ENCODE data around the gene CTSO.

Gene CTSO

DNA sequence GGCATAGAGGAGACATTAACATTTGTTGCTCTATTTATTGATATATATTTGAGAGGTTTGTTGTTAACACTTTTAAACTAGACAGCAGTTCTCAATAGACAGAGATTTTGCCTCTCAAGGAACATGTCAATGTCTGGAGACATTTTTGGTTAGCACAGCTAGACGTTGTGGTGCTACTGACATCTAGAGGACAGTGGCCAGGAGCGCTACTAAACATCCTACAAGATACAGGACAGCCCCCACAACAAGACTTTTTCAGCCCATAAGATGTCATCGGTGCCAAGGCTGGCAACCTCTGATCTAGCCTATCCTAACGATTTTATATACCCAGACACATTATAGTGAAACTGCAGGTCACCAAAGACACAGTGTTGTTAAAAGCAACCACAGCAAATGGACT lies 18.4 kb upstream of the CTSO start:
- Histone ChIP-seq H3K36me3 (ENCODE audit: control insufficient read depth, insufficient read depth, low read length) (no peaks in the 10 kb centered on the region), H3K4me1 (ENCODE audit: control insufficient read depth, insufficient read depth, low read length) (no peaks in the 10 kb centered on the region), H3K9me3 (ENCODE audit: control insufficient read depth, insufficient read depth, low read length) (no peaks in the 10 kb centered on the region), H3K27me3 (ENCODE audit: control insufficient read depth, insufficient read depth, low read length) (no peaks in the 10 kb centered on the region), H3K9ac (ENCODE audit: low read depth, low read length) (no peak overlapping the region), H3K4me3 (ENCODE audit: low read depth, low read length) (no peak overlapping the region)

DNA sequence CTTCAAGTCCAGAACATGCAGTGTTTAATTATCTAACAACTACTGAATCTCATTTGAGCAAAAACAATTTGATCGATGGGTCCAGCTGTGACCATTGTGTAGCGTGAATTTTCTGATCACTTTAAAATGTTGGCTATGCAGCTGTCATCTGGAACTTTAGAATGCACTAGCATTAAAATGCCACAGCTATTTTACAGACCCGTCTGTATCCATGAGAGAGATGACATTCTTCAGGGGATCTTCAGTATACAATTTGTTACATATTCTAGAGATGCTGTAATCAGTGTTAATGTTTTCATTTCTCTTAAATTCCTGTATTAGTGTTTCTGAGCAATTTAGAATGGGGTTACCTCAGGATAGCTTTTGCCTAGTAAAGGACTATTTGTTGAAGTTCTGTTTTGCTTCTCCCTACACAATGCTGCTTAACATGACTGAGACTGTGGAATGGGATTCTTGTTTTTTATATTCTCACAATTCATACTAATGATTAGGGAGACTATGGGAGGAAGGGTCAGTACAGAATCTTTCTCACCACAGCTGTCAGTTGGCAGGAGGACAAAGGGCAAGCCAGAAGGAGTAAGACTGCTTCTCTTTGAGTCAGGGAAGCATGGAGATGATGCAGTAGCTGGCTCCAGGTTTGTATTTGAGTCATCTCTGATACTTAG lies 13.2 kb upstream of the CTSO start:
- Histone ChIP-seq H3K9me3 (ENCODE audit: control insufficient read depth, insufficient read depth, low read length) (no peaks in the 10 kb centered on the region), H3K4me1 (ENCODE audit: control insufficient read depth, insufficient read depth, low read length) (no peaks in the 10 kb centered on the region), H3K9ac (ENCODE audit: low read depth, low read length) (no peak overlapping the region), H3K27me3 (ENCODE audit: control insufficient read depth, insufficient read depth, low read length) (no peaks in the 10 kb centered on the region), H3K4me3 (ENCODE audit: low read depth, low read length) (no peak overlapping the region), H3K36me3 (ENCODE audit: control insufficient read depth, insufficient read depth, low read length) (no peaks in the 10 kb centered on the region)

DNA sequence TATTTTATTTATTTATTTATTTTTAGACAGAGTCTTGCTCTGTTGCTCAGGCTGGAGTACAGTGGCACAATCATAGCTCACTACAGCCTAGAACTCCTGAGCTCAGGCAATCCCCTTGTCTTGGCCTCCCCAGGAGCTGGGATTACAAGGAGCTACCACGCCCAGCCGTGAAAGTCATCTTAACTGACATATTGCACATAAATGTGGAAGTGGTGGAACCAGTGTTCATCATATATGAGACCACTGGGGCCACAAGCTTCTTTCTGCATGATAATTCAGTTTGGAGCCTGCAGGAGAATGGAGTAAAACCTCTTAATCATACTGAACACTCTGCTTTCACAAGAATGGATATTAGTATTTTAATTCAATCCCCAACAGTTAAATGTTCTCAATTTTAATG lies 12.5 kb upstream of the CTSO start:
- Histone ChIP-seq H3K27me3 (ENCODE audit: control insufficient read depth, insufficient read depth, low read length) (no peaks in the 10 kb centered on the region), H3K4me1 (ENCODE audit: control insufficient read depth, insufficient read depth, low read length) (no peaks in the 10 kb centered on the region), H3K9me3 (ENCODE audit: control insufficient read depth, insufficient read depth, low read length) (no peaks in the 10 kb centered on the region), H3K9ac (ENCODE audit: low read depth, low read length) (no peak overlapping the region), H3K36me3 (ENCODE audit: control insufficient read depth, insufficient read depth, low read length) (no peaks in the 10 kb centered on the region), H3K4me3 (ENCODE audit: low read depth, low read length) (no peak overlapping the region)

DNA sequence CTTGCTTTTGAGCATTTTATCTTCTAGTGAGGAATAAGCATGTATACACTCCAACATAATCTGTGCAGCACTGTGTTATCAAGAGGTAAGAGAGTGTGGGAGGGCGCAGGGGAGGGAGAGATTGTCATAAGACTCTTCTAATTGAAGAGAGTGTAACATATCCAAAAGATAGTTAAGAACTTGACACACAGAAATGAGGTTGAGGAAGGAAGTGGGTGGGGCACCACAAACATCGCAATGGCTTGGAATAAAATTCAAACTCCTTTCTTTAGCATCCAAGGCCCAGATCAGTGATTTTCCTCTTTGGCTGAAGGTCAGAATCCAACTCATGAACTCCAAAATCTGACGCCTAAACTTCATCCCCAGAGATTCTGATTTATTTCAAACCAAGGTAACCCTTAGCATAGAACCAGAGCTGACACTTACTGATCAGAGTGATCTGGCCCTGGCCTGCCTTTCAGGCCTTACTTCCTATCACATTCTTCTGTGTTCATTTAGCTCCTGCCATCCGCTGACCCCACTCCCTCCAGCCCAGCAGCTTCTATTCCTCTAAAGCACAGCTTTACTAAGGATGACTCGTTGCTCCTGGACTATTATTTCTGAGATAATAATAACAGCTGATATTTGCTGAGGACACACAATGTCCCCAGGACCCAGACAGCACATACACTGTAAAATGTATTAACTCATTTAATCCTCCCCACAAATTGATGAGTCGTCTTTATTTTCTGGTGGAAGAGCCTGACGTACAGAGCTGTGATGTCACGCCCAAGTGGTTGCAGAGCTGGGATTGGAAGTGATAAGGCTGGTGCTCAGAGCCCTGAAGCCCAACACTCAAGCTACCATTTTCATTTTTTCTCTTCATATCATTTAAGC lies 10.6 kb upstream of the CTSO start:
- H3K4me1 ChIP-seq (ENCODE audit: control insufficient read depth, insufficient read depth, low read length) = no peaks in the 10 kb centered on the region
- no peak overlapping the region for H3K4me3 ChIP-seq (ENCODE audit: low read depth, low read length)
- H3K36me3 ChIP-seq (ENCODE audit: control insufficient read depth, insufficient read depth, low read length) = no peaks in the 10 kb centered on the region
- no peaks in the 10 kb centered on the region for H3K9me3 ChIP-seq (ENCODE audit: control insufficient read depth, insufficient read depth, low read length)
- no peaks in the 10 kb centered on the region for H3K27me3 ChIP-seq (ENCODE audit: control insufficient read depth, insufficient read depth, low read length)
- no peak overlapping the region for H3K9ac ChIP-seq (ENCODE audit: low read depth, low read length)

DNA sequence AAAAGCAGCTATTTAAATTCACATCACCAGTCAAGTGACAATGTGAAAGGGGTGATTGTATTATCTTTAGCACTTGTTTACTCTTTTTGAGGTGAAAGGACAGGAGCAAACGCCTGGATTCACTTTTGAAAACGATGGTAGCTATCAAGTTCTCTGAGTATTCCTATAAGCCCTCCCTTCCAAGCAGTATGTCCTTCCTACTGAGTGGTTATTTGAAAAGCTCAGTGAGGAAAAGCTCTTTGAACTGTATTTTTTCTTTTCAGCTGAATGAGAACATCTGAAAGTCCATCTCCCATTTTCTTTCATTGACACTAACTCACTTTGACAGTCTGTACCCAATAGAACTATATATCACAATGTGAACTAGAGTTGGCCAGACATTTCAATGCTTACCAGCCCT lies 9.1 kb upstream of the CTSO start:
- H3K4me3 ChIP-seq (ENCODE audit: low read depth, low read length) = no peak overlapping the region

DNA sequence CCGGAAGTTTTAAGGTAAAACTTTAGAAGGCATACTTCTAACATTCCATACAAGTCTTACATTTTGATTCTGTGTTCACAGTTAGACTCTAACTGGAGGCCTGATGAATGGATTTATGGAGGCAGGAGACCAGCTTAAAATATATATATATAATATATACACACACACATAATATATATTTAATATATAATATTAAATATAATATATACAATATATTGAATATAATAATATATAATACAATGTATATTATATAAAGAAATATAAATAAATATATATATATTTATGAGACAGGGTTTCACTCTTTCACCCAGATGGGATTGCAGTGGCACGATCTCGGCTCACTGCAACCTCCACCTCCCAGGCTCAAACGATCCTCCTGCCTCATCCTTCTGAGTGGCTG lies 7.9 kb upstream of the CTSO start:
- Histone ChIP-seq H3K9ac (ENCODE audit: low read depth, low read length) (no peak overlapping the region), H3K4me3 (ENCODE audit: low read depth, low read length) (no peak overlapping the region), H3K4me1 (ENCODE audit: control insufficient read depth, insufficient read depth, low read length) (no peaks in the 10 kb centered on the region), H3K9me3 (ENCODE audit: control insufficient read depth, insufficient read depth, low read length) (no peaks in the 10 kb centered on the region), H3K27me3 (ENCODE audit: control insufficient read depth, insufficient read depth, low read length) (no peaks in the 10 kb centered on the region), H3K36me3 (ENCODE audit: control insufficient read depth, insufficient read depth, low read length) (no peaks in the 10 kb centered on the region)

More for the DNA sequence above, 9.1 kb upstream of the CTSO start:
- Histone ChIP-seq H3K4me1 (ENCODE audit: control insufficient read depth, insufficient read depth, low read length) (no peaks in the 10 kb centered on the region), H3K27me3 (ENCODE audit: control insufficient read depth, insufficient read depth, low read length) (no peaks in the 10 kb centered on the region), H3K36me3 (ENCODE audit: control insufficient read depth, insufficient read depth, low read length) (no peaks in the 10 kb centered on the region), H3K9me3 (ENCODE audit: control insufficient read depth, insufficient read depth, low read length) (no peaks in the 10 kb centered on the region), H3K9ac (ENCODE audit: low read depth, low read length) (no peak overlapping the region)

DNA sequence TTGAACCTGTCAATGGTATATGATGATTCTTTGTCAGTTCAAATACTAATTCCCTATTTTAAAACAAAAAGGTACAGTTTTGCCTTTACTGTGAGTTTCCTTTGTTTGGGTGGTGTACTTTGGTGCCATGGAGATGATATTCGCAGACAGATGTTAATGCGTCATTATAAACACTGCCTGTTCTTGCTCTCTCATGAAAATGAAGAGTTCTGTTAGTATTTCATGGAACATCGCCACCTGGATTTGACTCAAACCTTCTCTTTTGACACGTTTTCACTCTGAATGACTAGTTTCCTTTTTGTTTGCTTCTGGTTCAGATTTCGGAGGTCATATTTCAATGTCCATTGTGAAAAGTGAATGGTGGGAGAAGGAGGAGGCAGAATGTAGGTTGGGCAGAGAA lies 6.9 kb upstream of the CTSO start:
- no peaks in the 10 kb centered on the region for H3K36me3 ChIP-seq (ENCODE audit: control insufficient read depth, insufficient read depth, low read length)
- no peaks in the 10 kb centered on the region for H3K4me1 ChIP-seq (ENCODE audit: control insufficient read depth, insufficient read depth, low read length)
- H3K4me3 ChIP-seq (ENCODE audit: low read depth, low read length) = no peak overlapping the region
- no peak overlapping the region for H3K9ac ChIP-seq (ENCODE audit: low read depth, low read length)
- no peaks in the 10 kb centered on the region for H3K27me3 ChIP-seq (ENCODE audit: control insufficient read depth, insufficient read depth, low read length)
- H3K9me3 ChIP-seq (ENCODE audit: control insufficient read depth, insufficient read depth, low read length) = no peaks in the 10 kb centered on the region

DNA sequence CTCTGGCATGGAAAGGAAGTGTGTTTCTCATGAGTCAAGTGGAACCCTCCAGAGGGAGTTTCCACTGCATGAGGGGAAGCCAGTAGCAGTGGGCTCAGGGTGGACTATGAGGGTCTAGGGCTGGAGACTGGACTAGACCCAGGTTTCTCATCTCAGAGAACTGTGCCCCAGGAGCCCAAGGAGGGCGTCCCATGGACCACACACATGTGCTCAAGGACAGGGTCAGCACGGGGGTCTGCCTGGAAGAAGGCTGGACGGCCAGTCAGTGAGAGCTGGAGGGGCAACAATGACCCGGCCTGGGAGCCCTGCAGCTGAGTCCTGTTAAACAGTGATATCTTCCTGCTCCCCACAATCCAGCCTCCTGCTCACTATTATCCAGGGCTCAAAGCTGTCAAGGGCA lies 5.8 kb upstream of the CTSO start:
- no peaks in the 10 kb centered on the region for H3K9me3 ChIP-seq (ENCODE audit: control insufficient read depth, insufficient read depth, low read length)
- H3K27me3 ChIP-seq (ENCODE audit: control insufficient read depth, insufficient read depth, low read length) = no peaks in the 10 kb centered on the region
- no peak overlapping the region for H3K9ac ChIP-seq (ENCODE audit: low read depth, low read length)
- H3K4me3 ChIP-seq (ENCODE audit: low read depth, low read length) = no peak overlapping the region
- no peaks in the 10 kb centered on the region for H3K4me1 ChIP-seq (ENCODE audit: control insufficient read depth, insufficient read depth, low read length)
- H3K36me3 ChIP-seq (ENCODE audit: control insufficient read depth, insufficient read depth, low read length) = no peaks in the 10 kb centered on the region

DNA sequence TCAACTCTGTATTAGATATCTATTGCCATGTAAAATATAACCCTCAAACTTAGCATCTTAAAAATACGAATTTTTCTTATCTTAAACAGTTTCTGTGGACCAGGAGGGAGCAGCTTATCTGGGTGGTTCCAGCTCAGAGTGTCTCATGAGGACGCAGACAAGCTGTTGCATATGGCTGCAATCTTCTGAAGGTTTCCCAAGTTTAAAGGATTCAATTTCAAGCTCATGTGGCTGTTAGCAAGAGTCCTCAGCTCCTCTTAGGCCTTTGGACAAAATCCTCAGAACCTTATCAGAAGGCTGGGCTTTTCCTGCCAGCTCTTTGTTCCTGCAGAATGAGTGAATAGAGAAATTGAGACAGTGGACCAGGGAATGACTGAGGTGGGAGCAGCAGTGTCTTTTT lies 2.8 kb upstream of the CTSO start:
- Histone ChIP-seq H3K36me3 (ENCODE audit: control insufficient read depth, insufficient read depth, low read length) (no peaks in the 10 kb centered on the region), H3K27me3 (ENCODE audit: control insufficient read depth, insufficient read depth, low read length) (no peaks in the 10 kb centered on the region), H3K9ac (ENCODE audit: low read depth, low read length) (no peak overlapping the region), H3K4me3 (ENCODE audit: low read depth, low read length) (no peak overlapping the region), H3K4me1 (ENCODE audit: control insufficient read depth, insufficient read depth, low read length) (no peaks in the 10 kb centered on the region), H3K9me3 (ENCODE audit: control insufficient read depth, insufficient read depth, low read length) (no peaks in the 10 kb centered on the region)

DNA sequence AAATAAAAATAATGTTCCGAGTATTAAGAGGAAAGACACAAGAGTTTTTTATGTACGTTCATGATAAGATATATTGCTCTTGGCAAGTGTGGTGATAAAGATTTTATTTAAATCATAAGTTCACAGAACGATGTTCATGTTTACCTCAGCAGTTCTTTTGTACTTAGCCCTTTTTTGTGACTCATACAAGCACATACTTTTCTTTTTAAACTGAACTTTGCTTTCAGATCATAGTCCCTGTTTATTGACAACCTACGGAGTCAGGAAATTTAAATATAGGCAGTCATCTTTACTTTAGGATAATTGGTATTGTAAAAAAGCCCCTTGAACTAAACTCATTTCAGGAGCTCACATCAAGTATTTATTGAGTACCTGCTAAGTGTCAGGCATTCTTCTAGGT lies 1.3 kb upstream of the CTSO start:
- no peaks in the 10 kb centered on the region for H3K4me1 ChIP-seq (ENCODE audit: control insufficient read depth, insufficient read depth, low read length)
- no peaks in the 10 kb centered on the region for H3K27me3 ChIP-seq (ENCODE audit: control insufficient read depth, insufficient read depth, low read length)
- no peak overlapping the region for H3K4me3 ChIP-seq (ENCODE audit: low read depth, low read length)
- H3K9ac ChIP-seq (ENCODE audit: low read depth, low read length) = no peak overlapping the region
- H3K9me3 ChIP-seq (ENCODE audit: control insufficient read depth, insufficient read depth, low read length) = no peaks in the 10 kb centered on the region
- no peaks in the 10 kb centered on the region for H3K36me3 ChIP-seq (ENCODE audit: control insufficient read depth, insufficient read depth, low read length)

DNA sequence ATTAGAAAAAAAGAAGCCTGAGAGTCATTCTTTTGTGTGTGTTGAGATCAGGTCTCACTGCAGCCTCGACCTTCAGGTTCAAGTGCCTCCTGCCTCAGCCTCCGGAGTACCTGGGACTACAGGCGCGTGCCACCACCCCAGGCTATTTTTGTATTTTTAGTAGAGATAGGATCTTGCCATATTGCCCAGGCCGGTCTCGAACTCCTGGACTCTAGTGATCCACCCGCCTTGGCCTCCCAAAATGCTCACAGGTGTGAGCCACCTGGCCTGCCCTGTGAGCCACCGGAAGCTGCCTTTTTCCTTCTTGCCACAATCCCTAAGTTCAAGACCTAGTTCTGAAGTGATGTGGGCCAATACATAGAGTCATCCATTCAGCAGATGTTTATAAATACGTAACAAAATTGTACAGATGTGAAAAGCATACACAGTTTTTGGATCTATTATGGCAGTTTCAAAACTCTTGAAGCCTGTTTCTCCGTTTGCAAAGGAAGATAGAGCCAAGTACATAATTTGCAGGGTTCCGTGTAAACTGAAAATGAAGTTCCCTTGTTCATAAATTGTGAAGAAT lies 536 bp upstream of the CTSO start:
- Histone ChIP-seq H3K9me3 (ENCODE audit: control insufficient read depth, insufficient read depth, low read length) (no peaks in the 10 kb centered on the region), H3K36me3 (ENCODE audit: control insufficient read depth, insufficient read depth, low read length) (no peaks in the 10 kb centered on the region), H3K9ac (ENCODE audit: low read depth, low read length) (peak overlapping the region; percentile 94), H3K27me3 (ENCODE audit: control insufficient read depth, insufficient read depth, low read length) (no peaks in the 10 kb centered on the region), H3K4me1 (ENCODE audit: control insufficient read depth, insufficient read depth, low read length) (no peaks in the 10 kb centered on the region), H3K4me3 (ENCODE audit: low read depth, low read length) (peak overlapping the region; percentile 88)

DNA sequence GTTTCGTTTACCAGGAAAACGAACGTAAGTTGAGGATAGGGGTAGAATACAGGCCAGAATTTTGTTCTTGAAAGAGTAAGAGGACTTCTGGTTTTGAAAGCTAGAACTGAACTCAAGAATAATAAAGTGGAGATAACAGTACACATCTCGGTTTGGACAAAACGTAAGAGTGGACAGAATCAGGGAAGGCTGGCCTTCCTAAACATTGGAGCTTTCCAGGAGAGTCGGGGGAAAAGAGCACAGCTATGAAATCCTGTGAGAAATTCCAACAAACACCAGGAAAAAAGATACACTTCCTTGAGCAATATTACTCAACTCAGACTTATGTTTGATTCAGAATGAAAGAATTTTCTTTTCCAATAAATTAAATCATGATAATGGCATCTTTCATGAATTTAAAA lies 1.2 kb downstream of the CTSO start:
- H3K4me3 ChIP-seq (ENCODE audit: low read depth, low read length) = no peak overlapping the region
- H3K9ac ChIP-seq (ENCODE audit: low read depth, low read length) = no peak overlapping the region
- H3K36me3 ChIP-seq (ENCODE audit: control insufficient read depth, insufficient read depth, low read length) = no peaks in the 10 kb centered on the region
- H3K27me3 ChIP-seq (ENCODE audit: control insufficient read depth, insufficient read depth, low read length) = no peaks in the 10 kb centered on the region
- H3K9me3 ChIP-seq (ENCODE audit: control insufficient read depth, insufficient read depth, low read length) = no peaks in the 10 kb centered on the region
- no peaks in the 10 kb centered on the region for H3K4me1 ChIP-seq (ENCODE audit: control insufficient read depth, insufficient read depth, low read length)

All from iPS-15b (cell line).